Gastroesophageal sphincter (tissue), 3 donors: ENCODE data around the gene PGLYRP4.

Experiments used
- CTCF ChIP-seq, 4 experiments: fragments of 200-600 bp in 2 of 4; fragments of 450-650 bp in 2 of 4; sonication (generic) in 1 of 4; IDR thresholded peaks; one replicate each; pipeline ENCODE4 v1.5.1; 2017 to 2019; ENCODE audit warnings: antibody characterized with exemption in 4 of 4, mild to moderate bottlenecking in 2 of 4, moderate library complexity in 2 of 4
- POLR2A ChIP-seq, 2 donors: fragments of 450-650 bp; IDR thresholded peaks; one replicate each; pipeline ENCODE4 v1.6.1; 2017; ENCODE audit warnings: antibody characterized with exemption in 2 of 2, mild to moderate bottlenecking in 2 of 2, moderate library complexity in 1 of 2

GRCh38 chr1:153355445-153356071 is 6.9 kb upstream of the PGLYRP4 start:
- peak in 1 of 4 experiments; percentile 30 for TF ChIP-seq CTCF (IDR thresholded peaks at IDR 0.05)
- no peak for TF ChIP-seq POLR2A (IDR thresholded peaks at IDR 0.05)
